NCI-H146 treated with DMSO at 0.1 percent for 48 hours (cell line): Measurements from ENCODE around the gene SH3BGR.
"Not testable (repeated sequence)": the region's sequence is repeated elsewhere in the genome, so short reads cannot be mapped to it uniquely, and the experiment has no call there.

Experiments used
- DNase-seq: peaks from one replicate; lab custom pipeline; 2025; ENCODE audit not compliant: unreplicated experiment; lab: John Stamatoyannopoulos, UW

SH3BGR gene

DNA sequence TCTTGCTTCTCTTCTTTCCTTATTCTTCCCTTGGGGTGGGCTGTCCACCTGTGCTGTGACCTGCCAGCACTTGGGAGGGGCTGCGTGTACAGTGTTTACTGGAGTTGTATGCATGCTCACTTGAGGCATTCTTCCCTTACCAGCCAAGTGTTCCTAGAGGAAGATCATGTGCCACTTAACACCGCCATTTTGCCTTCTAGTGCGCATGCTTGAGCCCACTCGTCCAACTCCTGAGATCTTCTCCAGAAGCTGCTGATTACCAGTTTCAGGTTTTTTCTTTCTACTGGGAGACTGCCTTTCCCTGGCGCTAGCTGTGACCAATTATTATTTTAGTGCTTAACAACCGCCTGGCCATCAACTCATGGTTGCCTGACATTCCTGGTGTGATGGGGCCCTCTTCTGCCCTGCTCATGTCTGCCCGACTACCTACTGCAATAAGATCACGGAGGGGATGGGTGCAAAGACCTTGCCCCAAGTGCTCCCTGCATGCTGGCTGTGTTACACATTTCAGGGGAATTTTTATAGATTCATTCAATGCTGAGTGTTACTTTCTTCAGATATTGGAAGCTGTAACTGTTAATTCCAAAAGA is 86.8 kb downstream of the SH3BGR start:
- no peak for DNase-seq

DNA sequence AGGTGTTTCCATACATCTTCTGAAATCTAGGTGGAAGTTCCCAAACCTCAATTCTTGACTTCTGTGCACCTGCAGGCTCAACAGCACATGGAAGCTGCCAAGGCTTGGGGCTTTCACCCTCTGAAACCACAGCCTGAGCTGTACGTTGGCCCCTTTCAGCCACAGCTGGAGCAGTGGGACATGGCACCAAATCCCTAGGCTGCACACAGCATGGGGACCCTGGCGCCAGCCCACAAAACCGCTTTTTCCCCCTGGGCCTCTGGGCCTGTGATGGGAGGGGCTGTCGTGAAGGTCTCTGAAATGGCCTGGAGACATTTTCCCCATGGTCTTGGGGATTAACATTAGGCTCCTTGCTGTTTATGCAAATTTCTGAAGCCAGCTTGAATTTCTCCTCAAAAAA is 88.6 kb downstream of the SH3BGR start:
- DNase-seq: not testable (repeated sequence)

DNA sequence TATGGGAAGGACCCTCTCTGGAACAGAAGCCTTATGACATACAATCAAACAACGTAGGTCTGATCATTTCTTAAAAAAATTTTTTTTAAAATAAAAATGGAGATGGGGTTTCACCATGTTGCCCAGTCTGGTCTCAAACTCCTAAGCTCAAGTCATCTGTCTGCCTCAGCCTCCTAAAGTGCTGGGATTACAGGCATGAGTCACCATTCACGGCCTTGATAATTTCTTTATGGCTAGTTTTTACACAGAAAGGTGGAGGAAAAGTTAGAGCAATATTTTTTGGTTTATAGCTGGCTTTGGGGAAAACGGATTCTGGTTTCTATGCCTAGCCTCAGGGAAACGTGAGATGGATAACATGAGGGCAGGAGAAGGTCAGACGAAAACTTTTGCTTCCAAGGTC is 91.0 kb downstream of the SH3BGR start:
- no peak for DNase-seq

DNA sequence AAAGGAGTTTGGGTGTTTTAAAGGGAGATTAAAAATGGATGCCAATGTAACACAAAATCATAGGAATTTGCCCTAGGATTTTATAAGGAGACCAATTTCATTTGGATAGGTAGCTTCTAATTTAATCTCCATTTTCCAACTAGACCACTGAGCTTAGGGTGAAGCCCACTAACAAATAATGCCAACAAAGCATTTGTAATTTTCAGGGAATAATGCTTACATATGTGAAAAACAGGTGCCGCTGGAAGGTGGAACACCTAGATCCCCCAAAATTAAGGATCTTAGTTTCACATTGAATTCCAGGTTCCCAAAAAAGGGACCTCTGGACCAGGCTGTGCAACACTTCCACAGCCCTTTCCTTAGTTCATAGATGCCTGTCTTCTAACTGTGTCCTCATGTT is 94.8 kb downstream of the SH3BGR start:
- no peak for DNase-seq

DNA sequence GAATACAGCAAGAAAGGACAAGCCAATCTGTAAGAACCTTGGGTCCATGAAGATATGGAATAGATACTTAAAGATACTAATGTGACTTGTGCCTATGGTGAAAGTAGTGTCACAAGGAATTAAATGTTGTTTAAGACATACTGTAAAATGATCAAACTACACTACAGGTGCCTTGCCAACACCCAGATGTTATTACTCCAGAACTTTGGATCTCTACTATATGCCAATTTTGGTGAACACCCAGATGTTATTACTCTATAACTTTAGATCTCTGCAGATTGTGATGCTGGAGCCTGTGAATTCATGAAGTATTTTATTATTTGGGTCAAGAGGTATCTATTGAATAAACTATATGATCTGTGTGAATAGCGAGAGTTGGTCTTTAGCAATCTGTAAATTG is 101.1 kb downstream of the SH3BGR start:
- no peak for DNase-seq

DNA sequence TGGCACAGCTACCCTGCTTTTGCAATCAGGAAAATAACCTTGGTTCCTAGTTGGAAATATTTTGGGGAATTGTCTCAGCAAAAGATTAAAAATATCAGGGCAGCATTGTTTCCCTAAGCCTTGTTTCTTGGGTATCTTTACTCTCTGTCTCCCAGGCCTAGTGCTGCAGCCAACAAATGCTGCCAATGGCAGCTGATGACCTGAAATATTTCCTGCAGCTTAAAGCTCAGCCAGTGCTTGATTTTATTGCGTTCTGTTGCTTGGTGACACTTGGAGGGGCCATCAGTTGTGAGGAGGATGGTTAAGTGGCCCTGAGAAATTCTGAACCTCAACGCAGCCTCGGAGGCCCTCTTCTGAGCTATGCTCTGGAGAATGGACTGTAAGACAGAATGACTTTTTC is 101.6 kb downstream of the SH3BGR start:
- no peak for DNase-seq

DNA sequence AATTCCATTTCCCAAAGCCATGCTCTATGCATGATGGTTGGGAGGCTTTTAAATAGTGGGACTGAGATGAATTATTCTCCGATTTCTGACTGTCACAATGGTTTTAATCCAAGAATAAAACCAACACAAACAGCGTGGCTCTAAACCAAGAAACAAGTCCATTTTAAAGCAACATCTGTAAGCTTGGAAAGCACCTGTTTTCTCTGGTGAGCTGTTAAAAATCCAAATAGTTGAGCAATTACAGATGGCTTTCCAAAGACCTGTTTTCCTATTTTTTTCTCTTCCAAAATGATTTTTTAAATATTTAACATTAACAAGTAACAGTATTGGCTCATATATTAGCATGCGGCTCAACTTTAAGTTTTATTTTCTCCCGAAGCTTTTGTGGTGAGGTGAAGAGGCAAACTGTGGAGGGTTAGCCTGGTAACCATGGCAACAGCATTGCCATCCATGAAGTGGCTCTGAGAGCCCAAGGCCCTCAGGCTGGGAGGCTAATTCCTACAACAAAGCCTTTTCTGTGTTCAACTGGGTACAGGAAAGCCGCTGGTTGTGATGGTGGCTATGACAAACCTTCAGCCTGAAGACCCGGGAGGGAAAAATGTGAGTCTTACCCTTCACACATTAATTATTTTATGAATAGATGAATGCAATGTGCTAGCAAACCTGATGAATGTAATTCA is 104.3 kb downstream of the SH3BGR start:
- DNase-seq: no peak

DNA sequence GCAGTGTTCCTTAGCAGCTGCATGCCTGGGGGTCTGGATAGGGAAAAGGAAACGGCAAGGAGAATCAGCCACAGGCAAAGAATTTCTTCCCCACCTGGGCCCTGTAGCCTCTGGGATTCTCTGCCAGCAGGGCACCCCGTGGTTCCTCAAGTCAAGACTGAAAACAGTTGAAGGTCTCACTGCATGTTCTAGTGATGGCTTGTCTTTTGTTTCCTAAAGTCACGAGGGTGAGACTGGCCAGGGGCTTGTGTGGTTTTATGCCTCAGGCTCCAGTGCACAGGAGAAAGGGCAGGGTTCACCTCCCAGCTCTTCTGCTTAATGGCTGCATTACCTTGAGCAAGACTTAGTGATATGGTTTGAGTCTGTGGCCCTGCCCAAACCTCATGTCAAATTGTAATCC is 107.7 kb downstream of the SH3BGR start:
- DNase-seq: no peak

DNA sequence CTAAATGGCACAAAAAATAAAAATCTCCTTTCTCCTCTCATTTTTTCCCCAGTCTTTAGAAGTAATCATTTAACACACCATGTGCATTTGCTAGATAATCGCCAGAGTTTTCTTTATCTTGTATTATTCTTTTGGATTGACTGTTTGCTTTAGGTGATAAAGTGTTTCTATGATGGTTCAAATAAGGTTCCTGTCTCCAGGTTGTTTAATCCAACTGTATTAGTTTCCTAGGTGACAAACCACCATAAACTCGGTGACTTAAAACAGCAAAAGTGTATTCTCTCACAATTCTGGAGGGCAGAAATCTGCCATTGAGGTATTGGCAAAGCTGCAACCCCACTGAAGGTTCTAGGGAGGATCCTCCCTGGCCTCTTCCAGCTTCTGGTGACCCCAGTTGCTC is 109.4 kb downstream of the SH3BGR start:
- no peak for DNase-seq

DNA sequence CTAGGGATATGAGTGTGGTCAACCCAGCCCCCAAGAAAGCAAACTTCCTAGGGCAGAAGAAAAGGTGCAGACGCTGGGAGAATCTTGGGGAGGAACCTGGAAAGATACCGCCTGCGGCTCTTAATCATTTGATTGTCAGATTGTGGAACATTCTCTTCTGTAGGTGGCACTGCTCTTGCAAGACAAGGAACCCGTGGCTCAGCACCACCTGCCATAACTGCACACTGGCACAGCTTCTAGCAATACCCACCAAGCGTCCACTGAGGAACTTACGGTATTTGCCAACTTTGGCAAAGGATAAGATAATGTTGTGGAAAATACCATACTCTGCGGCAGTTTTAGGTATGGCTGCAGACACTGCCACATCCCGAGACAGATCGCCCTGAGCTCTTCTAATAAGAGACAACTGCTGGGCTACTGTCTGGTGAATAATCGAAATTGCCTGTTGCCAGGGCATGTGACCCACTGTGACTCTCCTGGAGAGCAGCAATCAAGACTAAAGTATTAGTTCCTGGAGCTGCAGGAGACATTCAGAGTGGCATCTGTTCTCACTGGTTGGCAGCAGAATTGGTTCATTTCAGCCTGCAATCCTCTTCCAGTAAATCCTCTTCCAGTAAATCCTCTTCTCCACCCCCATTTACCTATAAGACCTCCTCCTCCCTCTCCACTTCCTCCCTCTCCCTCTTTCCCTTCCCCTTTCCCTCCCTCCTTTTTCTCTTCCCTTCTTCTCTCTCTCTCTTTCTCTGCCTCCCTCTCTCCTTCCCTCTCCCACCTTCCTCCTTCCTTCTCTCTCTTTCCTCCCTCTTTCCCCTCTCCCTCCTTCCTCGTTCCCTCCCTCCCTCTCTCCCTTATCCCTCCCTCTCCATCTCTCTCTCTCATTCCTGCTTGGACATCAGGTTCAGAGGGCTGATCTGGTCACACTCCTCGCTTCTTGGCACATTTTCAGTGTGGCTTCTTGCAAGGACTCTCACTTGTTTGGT is 111.3 kb downstream of the SH3BGR start:
- no peak for DNase-seq

DNA sequence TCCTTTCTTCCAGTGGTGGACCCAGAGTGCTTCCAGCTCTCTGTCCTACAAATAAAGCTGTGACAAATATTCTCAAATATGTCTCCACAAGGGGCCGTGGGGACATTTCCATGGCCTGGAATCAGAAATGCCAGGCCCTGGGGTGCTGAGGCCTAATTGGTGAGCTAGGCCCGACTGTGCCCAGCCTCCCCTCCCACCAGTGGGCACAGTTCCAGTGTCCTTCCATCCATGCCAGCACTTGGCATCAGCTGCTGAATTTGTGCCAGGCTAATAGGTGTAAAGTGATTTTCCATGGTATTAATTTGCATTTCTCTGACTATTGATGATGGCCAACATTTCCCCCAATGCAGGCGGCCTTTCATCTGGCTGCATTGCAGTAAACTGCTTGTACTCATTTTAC is 112.4 kb downstream of the SH3BGR start:
- DNase-seq: no peak
